Endothelial cell of umbilical vein (primary cell): ENCODE results near the gene ZNF786. TPM values are rescaled to one million over a fixed set of nuclear protein-coding genes. Genes with fewer than 3 reads are reported as not detected.

ENCODE experiments used
- BruUV-seq: library from RNA; stranded (reverse); fragments of 400-500 nt; replicated peaks from 2 replicates; lab custom pipeline; 2021; lab: Mats Ljungman, UMichigan
- CTCF ChIA-PET: fragments of 300-600, 350-600 bp; sonication (Branson Sonifier 250); formaldehyde crosslinking; loops from one replicate; lab custom pipeline; 2021; ENCODE audit warnings: antibody characterized with exemption, inconsistent platforms; lab: Charles Lee
- POLR2A ChIA-PET: fragments of 300-600, 350-600 bp; sonication (Branson Sonifier 250); formaldehyde crosslinking; loops from one replicate; lab custom pipeline; 2021; ENCODE audit warnings: antibody characterized with exemption, inconsistent platforms; lab: Charles Lee
- DNase-seq: peaks from one replicate; pipeline ENCODE4 v3.0.0-alpha.2; 2011; ENCODE audit warnings: low read depth, low spot score
- FAIRE-seq: peaks from 2 replicates; lab custom pipeline; 2011; peaks lifted over from hg19 to GRCh38; lab: Jason Lieb, UNC
- H2AFZ ChIP-seq: 2 replicates; pipeline ENCODE4 v1.6.0; 2012; ENCODE audit warnings: low read depth, low read length, control low read depth, inconsistent platforms
- H3K27ac ChIP-seq: 2 replicates; pipeline ENCODE4 v1.5.1; 2011; ENCODE audit warnings: low read depth, mild to moderate bottlenecking, control low read depth, low read length, moderate library complexity; ENCODE audit not compliant: insufficient read depth
- H3K27me3 ChIP-seq, 2 experiments: 2 replicates each; pipeline versions ENCODE4 v1.6.0 to v1.6.1; 2011; ENCODE audit warnings: low read length in 2 of 2, mixed read lengths in 1 of 2; ENCODE audit not compliant: control insufficient read depth in 2 of 2, insufficient read depth in 2 of 2
- H3K36me3 ChIP-seq, 2 experiments: 2 replicates in 1 of 2; 3 replicates in 1 of 2; pipeline ENCODE4 v1.5.1; 2011; ENCODE audit warnings: low read length in 2 of 2, mild to moderate bottlenecking in 1 of 2, moderate library complexity in 1 of 2; ENCODE audit not compliant: control insufficient read depth in 2 of 2, insufficient read depth in 2 of 2; ENCODE audit errors: extremely low read depth in 1 of 2
- H3K4me1 ChIP-seq: 3 replicates; pipeline ENCODE4 v1.5.1; 2011; ENCODE audit warnings: mild to moderate bottlenecking, low read length; ENCODE audit not compliant: control insufficient read depth, insufficient read depth; ENCODE audit errors: extremely low read depth
- H3K4me2 ChIP-seq: 2 replicates; pipeline ENCODE4 v1.6.1; 2011; ENCODE audit warnings: low read length, control low read depth, mixed read lengths; ENCODE audit not compliant: insufficient read depth
- H3K4me3 ChIP-seq, 3 experiments: fragments of 200-600 bp in 1 of 3; sonication (generic), shearing (Covaris generic) in 1 of 3; replicated peaks in 1 of 3; 2 replicates each; pipeline ENCODE4 v1.5.1; 2011 to 2016; ENCODE audit warnings: control low read depth in 3 of 3, low read length in 3 of 3, mild to moderate bottlenecking in 2 of 3, inconsistent platforms in 1 of 3, low read depth in 1 of 3, moderate library complexity in 1 of 3; ENCODE audit not compliant: insufficient read depth in 1 of 3
- H3K79me2 ChIP-seq: 2 replicates; pipeline ENCODE4 v1.6.0; 2012; ENCODE audit warnings: low read length, inconsistent platforms; ENCODE audit not compliant: control insufficient read depth, insufficient read depth
- H3K9ac ChIP-seq: replicated peaks from 2 replicates; pipeline ENCODE3; 2011; ENCODE audit warnings: low read length, control low read depth; ENCODE audit not compliant: insufficient read depth; ENCODE audit errors: extremely low read depth
- H3K9me1 ChIP-seq: replicated peaks from 3 replicates; pipeline ENCODE4 v1.6.0; 2011; ENCODE audit warnings: mild to moderate bottlenecking, low read length; ENCODE audit not compliant: control insufficient read depth, insufficient read depth; ENCODE audit errors: extremely low read depth
- H3K9me3 ChIP-seq: replicated peaks from 2 replicates; pipeline ENCODE4 v1.5.1; 2012; ENCODE audit warnings: low read length, inconsistent platforms; ENCODE audit not compliant: control insufficient read depth, insufficient read depth
- H4K20me1 ChIP-seq: replicated peaks from 2 replicates; pipeline ENCODE3; 2011; ENCODE audit warnings: mild to moderate bottlenecking, low read length; ENCODE audit not compliant: control insufficient read depth, insufficient read depth; ENCODE audit errors: extremely low read depth
- EZH2 ChIP-seq: IDR thresholded peaks from 2 replicates; pipeline ENCODE4 v1.6.1; 2012; ENCODE audit warnings: borderline replicate concordance, low read depth, mild to moderate bottlenecking, moderate library complexity, low read length, inconsistent platforms; ENCODE audit not compliant: severe bottlenecking
- FOS ChIP-seq: IDR thresholded peaks from 2 replicates; pipeline ENCODE4 v1.6.1; 2011; ENCODE audit warnings: mild to moderate bottlenecking, low read length, moderate library complexity, borderline replicate concordance; ENCODE audit not compliant: insufficient read depth
- GATA2 ChIP-seq: IDR thresholded peaks from 2 replicates; pipeline ENCODE4 v1.7.0; 2011; ENCODE audit warnings: low read depth, mild to moderate bottlenecking, moderate library complexity, mixed read lengths, low read length; ENCODE audit not compliant: insufficient read length, insufficient read depth
- JUN ChIP-seq: IDR thresholded peaks from 2 replicates; pipeline ENCODE4 v1.6.1; 2011; ENCODE audit warnings: borderline replicate concordance, low read depth; ENCODE audit not compliant: insufficient read length, insufficient read depth
- MAX ChIP-seq: IDR thresholded peaks from 2 replicates; pipeline ENCODE4 v1.6.1; 2011; ENCODE audit not compliant: insufficient read depth, insufficient read length
- MYC ChIP-seq: IDR thresholded peaks from one replicate; pipeline ENCODE4 v1.6.1; 2011; ENCODE audit warnings: mild to moderate bottlenecking, low read depth, low read length
- POLR2A ChIP-seq: IDR thresholded peaks from 2 replicates; pipeline ENCODE4 v1.6.1; 2012; ENCODE audit warnings: low read depth, mild to moderate bottlenecking, control low read depth, low read length
- POLR2AphosphoS5 ChIP-seq: IDR thresholded peaks from 2 replicates; pipeline ENCODE4 v1.6.1; 2012; ENCODE audit warnings: low read depth, mild to moderate bottlenecking, control low read depth, low read length, moderate library complexity; ENCODE audit not compliant: insufficient read depth
- dilution Hi-C: fragments of 300-500 bp; cut with MboI; formaldehyde crosslinking; loops from one replicate; pipeline ENCODE4 v1.15.0; 2019; ENCODE audit warnings: low sequenced_read_pairs; ENCODE audit not compliant: extremely low pct_ligation_motif_present
- intact Hi-C: fragments of 100-400 bp; cut with micrococcal nuclease; formaldehyde crosslinking; loops from one replicate; pipeline ENCODE4 v1.10.0; 2022
- polyA plus RNA-seq, 4 experiments: library from polyadenylated mRNA; depleted of rRNA in 3 of 4; stranded (reverse) in 3 of 4; unstranded in 1 of 4; fragments of >200 nt; gene quantifications; 2 replicates each; pipeline versions ENCODE4 v1.2.1 to v1.2.3, GENCODE V29; 2011 to 2012; ENCODE audit warnings: missing spikeins in 1 of 4
- total RNA-seq: library from RNA; stranded (reverse); gene quantifications from 2 replicates; pipeline ENCODE4 v1.2.3, GENCODE V29; 2021
- TF ChIP-seq, protein P1 (sequence below), 2 donors: IDR thresholded peaks; 1 replicate in 1 of 2; 2 replicates in 1 of 2; pipeline ENCODE4 v1.5.1; 2011; ENCODE audit warnings: low read length in 2 of 2, mild to moderate bottlenecking in 2 of 2, moderate library complexity in 2 of 2, control low read depth in 1 of 2, inconsistent platforms in 1 of 2, low read depth in 1 of 2; ENCODE audit not compliant: insufficient read depth in 1 of 2; ENCODE audit errors: extremely low read depth in 1 of 2

ZNF786 gene
- total and polyA plus RNA-seq, 2 donors (not counting 3 experiments of a cell fraction or from before 2014, with no cell fraction given), result 2.8 to 5.9 TPM

- Histone ChIP-seq H3K27me3 (no peaks in the 10 kb centered on the region), H3K9me3 (peaks cover under 1% of the 10 kb centered on the region), H3K4me1 (no peaks in the 10 kb centered on the region), H3K9ac (no peak overlapping the region), H4K20me1 (no peaks in the 10 kb centered on the region), H3K27ac (no peak overlapping the region), H3K9me1 (no peaks in the 10 kb centered on the region), H3K79me2 (no peaks in the 10 kb centered on the region), H3K36me3 (no peaks in the 10 kb centered on the region), H3K4me3 (no peak overlapping the region), H2AFZ (no peak overlapping the region), H3K4me2 (no peak overlapping the region)
- dilution Hi-C loops (no loop called here), intact Hi-C loops (no loop called here)
- TF ChIP-seq GATA2 (no peak), EZH2 (no peak), MAX (no peak), MYC (no peak), POLR2A (no peak), POLR2AphosphoS5 (no peak), FOS (no peak), JUN (no peak)
- TF ChIP-seq, protein P1, sequence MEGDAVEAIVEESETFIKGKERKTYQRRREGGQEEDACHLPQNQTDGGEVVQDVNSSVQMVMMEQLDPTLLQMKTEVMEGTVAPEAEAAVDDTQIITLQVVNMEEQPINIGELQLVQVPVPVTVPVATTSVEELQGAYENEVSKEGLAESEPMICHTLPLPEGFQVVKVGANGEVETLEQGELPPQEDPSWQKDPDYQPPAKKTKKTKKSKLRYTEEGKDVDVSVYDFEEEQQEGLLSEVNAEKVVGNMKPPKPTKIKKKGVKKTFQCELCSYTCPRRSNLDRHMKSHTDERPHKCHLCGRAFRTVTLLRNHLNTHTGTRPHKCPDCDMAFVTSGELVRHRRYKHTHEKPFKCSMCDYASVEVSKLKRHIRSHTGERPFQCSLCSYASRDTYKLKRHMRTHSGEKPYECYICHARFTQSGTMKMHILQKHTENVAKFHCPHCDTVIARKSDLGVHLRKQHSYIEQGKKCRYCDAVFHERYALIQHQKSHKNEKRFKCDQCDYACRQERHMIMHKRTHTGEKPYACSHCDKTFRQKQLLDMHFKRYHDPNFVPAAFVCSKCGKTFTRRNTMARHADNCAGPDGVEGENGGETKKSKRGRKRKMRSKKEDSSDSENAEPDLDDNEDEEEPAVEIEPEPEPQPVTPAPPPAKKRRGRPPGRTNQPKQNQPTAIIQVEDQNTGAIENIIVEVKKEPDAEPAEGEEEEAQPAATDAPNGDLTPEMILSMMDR (IDR thresholded peaks at IDR 0.05; ENCODE audit: extremely low read depth in 1 of 2, insufficient read depth in 1 of 2, low read depth in 1 of 2, low read length in 2 of 2), result no peak
- FAIRE-seq (no peak), DNase-seq (no peak)
- POLR2A ChIA-PET, result no interaction called here
- CTCF ChIA-PET, result interaction anchor here (1.1 to 1.7 kb wide), 3 partner anchors 9 to 11 kb away, joined by 3 to 8 read pairs (median 6); partner anchors contain the start of genes ZNF398 and ZNF425
- BruUV-seq, result no TSS peak
These were observed 45.6 kb upstream of the ZNF786 start for GRCh38 chr7:149136118-149136517.
